Thyroid gland (tissue), 4 donors: ENCODE data around the gene RPS15.

Experiments
- POLR2A ChIP-seq, 2 donors: fragments of 450-650 bp; IDR thresholded peaks; one replicate each; pipeline ENCODE4 v1.6.1; 2017; ENCODE audit warnings: antibody characterized with exemption in 2 of 2, mild to moderate bottlenecking in 2 of 2, moderate library complexity in 1 of 2
- TF ChIP-seq, protein P1 (sequence below), 6 experiments: fragments of 200-600 bp in 3 of 6; fragments of 450-650 bp in 3 of 6; sonication (generic) in 3 of 6; IDR thresholded peaks; one replicate each; pipeline ENCODE4 v1.5.1; 2016 to 2019; ENCODE audit warnings: antibody characterized with exemption in 6 of 6, mild to moderate bottlenecking in 2 of 6, inconsistent platforms in 1 of 6, moderate library complexity in 1 of 6

DNA sequence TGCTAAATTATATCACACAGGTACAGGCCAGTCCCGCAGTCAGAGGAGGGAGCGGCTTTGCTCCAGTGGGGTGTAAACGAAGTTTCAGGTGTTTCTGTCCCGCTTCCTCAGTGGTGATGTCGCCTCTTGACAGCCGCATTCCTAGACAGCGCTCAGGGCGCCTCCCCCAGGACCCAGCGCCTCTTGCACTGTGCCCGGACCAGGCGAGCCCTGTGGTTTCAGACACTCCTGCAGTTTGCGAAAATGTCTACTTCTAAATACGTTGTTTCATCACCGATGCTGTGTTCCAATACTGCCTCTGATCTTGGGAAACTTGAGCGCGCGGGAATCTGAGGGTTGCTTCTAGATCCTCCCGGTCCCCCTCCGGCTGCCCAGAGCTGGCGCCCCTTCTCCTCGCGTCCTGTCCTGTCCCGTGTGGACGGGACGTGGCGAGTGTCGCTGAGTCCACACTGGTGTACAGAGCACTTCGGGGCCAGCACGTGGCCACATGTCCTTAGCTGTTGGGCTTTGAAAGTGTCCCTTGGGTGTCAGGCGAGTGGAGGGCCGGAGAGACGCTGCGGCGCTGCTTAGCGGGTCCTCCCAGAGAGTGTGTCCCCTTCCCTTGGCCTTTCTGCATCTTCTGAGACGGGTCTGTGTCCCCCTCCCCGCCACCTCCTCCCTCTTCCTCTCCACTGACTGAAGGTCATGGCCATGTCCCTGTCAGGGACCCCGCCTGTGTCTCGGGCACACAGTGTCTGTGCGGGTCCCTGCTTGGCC lies 14.6 kb upstream of the RPS15 start:
- TF ChIP-seq, protein P1, sequence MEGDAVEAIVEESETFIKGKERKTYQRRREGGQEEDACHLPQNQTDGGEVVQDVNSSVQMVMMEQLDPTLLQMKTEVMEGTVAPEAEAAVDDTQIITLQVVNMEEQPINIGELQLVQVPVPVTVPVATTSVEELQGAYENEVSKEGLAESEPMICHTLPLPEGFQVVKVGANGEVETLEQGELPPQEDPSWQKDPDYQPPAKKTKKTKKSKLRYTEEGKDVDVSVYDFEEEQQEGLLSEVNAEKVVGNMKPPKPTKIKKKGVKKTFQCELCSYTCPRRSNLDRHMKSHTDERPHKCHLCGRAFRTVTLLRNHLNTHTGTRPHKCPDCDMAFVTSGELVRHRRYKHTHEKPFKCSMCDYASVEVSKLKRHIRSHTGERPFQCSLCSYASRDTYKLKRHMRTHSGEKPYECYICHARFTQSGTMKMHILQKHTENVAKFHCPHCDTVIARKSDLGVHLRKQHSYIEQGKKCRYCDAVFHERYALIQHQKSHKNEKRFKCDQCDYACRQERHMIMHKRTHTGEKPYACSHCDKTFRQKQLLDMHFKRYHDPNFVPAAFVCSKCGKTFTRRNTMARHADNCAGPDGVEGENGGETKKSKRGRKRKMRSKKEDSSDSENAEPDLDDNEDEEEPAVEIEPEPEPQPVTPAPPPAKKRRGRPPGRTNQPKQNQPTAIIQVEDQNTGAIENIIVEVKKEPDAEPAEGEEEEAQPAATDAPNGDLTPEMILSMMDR (IDR thresholded peaks at IDR 0.05) = no peak
- no peak for TF ChIP-seq POLR2A (IDR thresholded peaks at IDR 0.05)
